HepG2 (cell line): ENCODE results near the gene ACOT8. TPM values are rescaled to one million over a fixed set of nuclear protein-coding genes. Genes with fewer than 3 reads are reported as not detected.

Source experiments
- CHD2 ChIP-seq: IDR thresholded peaks from 2 replicates; pipeline ENCODE4 v1.6.1; 2011; ENCODE audit warnings: low read depth, low read length, improper control_type of control experiment
- E2F1 ChIP-seq: sonication (generic); formaldehyde crosslinking; IDR thresholded peaks from 2 replicates; pipeline ENCODE4 v1.5.0; 2020; ENCODE audit warnings: missing genetic modification reagents
- FOSL1 ChIP-seq: sonication (generic); formaldehyde crosslinking; IDR thresholded peaks from 2 replicates; pipeline ENCODE4 v1.9.0; 2021; ENCODE audit warnings: missing genetic modification reagents, borderline replicate concordance
- GABPB1 ChIP-seq: IDR thresholded peaks from 2 replicates; pipeline ENCODE4 v1.6.1; 2016; ENCODE audit warnings: mild to moderate bottlenecking, missing genetic modification reagents, moderate library complexity, missing compliant biosample characterization
- JDP2 ChIP-seq: sonication (generic); formaldehyde crosslinking; IDR thresholded peaks from 2 replicates; pipeline ENCODE4 v1.8.1; 2022; ENCODE audit warnings: missing genetic modification reagents, borderline replicate concordance
- JUND ChIP-seq: sonication (generic); formaldehyde crosslinking; IDR thresholded peaks from 2 replicates; pipeline ENCODE4 v1.8.0; 2022; ENCODE audit warnings: mild to moderate bottlenecking, missing genetic modification reagents
- LBX2 ChIP-seq: sonication (generic); formaldehyde crosslinking; IDR thresholded peaks from 2 replicates; pipeline ENCODE4 v1.5.0; 2020; ENCODE audit warnings: missing genetic modification reagents, mild to moderate bottlenecking, borderline replicate concordance
- LRRFIP1 ChIP-seq: sonication (generic); formaldehyde crosslinking; conservative IDR thresholded peaks from 2 replicates; pipeline ENCODE4 v1.4.0; 2020; ENCODE audit warnings: missing genetic modification reagents
- MZF1 ChIP-seq: sonication (generic); formaldehyde crosslinking; IDR thresholded peaks from 2 replicates; pipeline ENCODE4 v1.8.1; 2023; ENCODE audit warnings: mild to moderate bottlenecking, missing genetic modification reagents, borderline replicate concordance
- NBN ChIP-seq: fragments of 450-650 bp; conservative IDR thresholded peaks from 2 replicates; pipeline ENCODE4 v1.6.1; 2017
- NPAS2 ChIP-seq: sonication (generic); formaldehyde crosslinking; IDR thresholded peaks from 2 replicates; pipeline ENCODE4 v1.8.0; 2022; ENCODE audit warnings: mild to moderate bottlenecking, missing genetic modification reagents, borderline replicate concordance
- PLSCR1 ChIP-seq: sonication (generic); formaldehyde crosslinking; IDR thresholded peaks from 2 replicates; pipeline ENCODE4 v1.5.0; 2020; ENCODE audit warnings: missing genetic modification reagents, mild to moderate bottlenecking, borderline replicate concordance
- PPARG ChIP-seq: conservative IDR thresholded peaks from 2 replicates; pipeline ENCODE4 v1.6.1; 2016; ENCODE audit warnings: missing biosample characterization, missing genetic modification reagents
- SP140L ChIP-seq: sonication (generic); formaldehyde crosslinking; IDR thresholded peaks from 2 replicates; pipeline ENCODE4 v1.4.0; 2020; ENCODE audit warnings: missing genetic modification reagents, borderline replicate concordance
- SRSF9 ChIP-seq: fragments of 200-400 bp; formaldehyde crosslinking; IDR thresholded peaks from 2 replicates; pipeline ENCODE4 v1.6.1; 2018; ENCODE audit warnings: borderline replicate concordance, mild to moderate bottlenecking, low read depth, low read length; ENCODE audit not compliant: insufficient read depth, poor library complexity, severe bottlenecking
- XBP1 ChIP-seq: sonication (generic); formaldehyde crosslinking; IDR thresholded peaks from 2 replicates; pipeline ENCODE4 v1.5.0; 2020; ENCODE audit warnings: missing genetic modification reagents
- ZBTB7A ChIP-seq: sonication (generic); formaldehyde crosslinking; IDR thresholded peaks from 2 replicates; pipeline ENCODE4 v1.8.0; 2022; ENCODE audit warnings: mild to moderate bottlenecking, missing genetic modification reagents
- ZNF10 ChIP-seq: sonication (generic); formaldehyde crosslinking; IDR thresholded peaks from 2 replicates; pipeline ENCODE4 v1.4.0; 2020; ENCODE audit warnings: mild to moderate bottlenecking, low read depth, missing genetic modification reagents, borderline replicate concordance
- ZNF282 ChIP-seq: fragments of 450-650 bp; IDR thresholded peaks from 2 replicates; pipeline ENCODE4 v1.6.1; 2018; ENCODE audit not compliant: partially characterized antibody
- ZNF337 ChIP-seq: sonication (generic); formaldehyde crosslinking; IDR thresholded peaks from 2 replicates; pipeline ENCODE4 v1.5.1; 2020; ENCODE audit warnings: missing genetic modification reagents, low read depth, mild to moderate bottlenecking, borderline replicate concordance
- ZNF367 ChIP-seq: sonication (generic); formaldehyde crosslinking; IDR thresholded peaks from 2 replicates; pipeline ENCODE4 v1.4.0; 2020; ENCODE audit warnings: missing genetic modification reagents, borderline replicate concordance
- ZNF644 ChIP-seq: IDR thresholded peaks from 2 replicates; pipeline ENCODE4 v1.6.1; 2016; ENCODE audit warnings: low read depth
- ZNF678 ChIP-seq: sonication (generic); formaldehyde crosslinking; IDR thresholded peaks from 2 replicates; pipeline ENCODE4 v1.4.0; 2020; ENCODE audit warnings: mild to moderate bottlenecking, missing genetic modification reagents
- ZNF766 ChIP-seq: sonication (generic); formaldehyde crosslinking; IDR thresholded peaks from 2 replicates; pipeline ENCODE4 v1.5.0; 2020; ENCODE audit warnings: missing genetic modification reagents, borderline replicate concordance
- polyA plus RNA-seq, 8 experiments: library from polyadenylated mRNA; depleted of rRNA in 3 of 8; stranded (reverse) in 7 of 8; unstranded in 1 of 8; fragments of >200 nt; fragmentation: Illumina TruSeq in 4 of 8; extraction: Trizol in 4 of 8; gene quantifications; 2 replicates each; pipeline versions ENCODE4 v1.2.1 to v1.2.3, GENCODE V29; 2011 to 2016; ENCODE audit warnings: low read depth in 4 of 8, missing spikeins in 1 of 8, mixed read lengths in 1 of 8; ENCODE audit not compliant: insufficient read depth in 1 of 8
- total RNA-seq, 5 experiments: library from RNA; depleted of rRNA; stranded (reverse); fragments of >200 nt; fragmentation: Illumina TruSeq; extraction: Trizol; gene quantifications; 2 replicates each; pipeline ENCODE4 v1.2.3, GENCODE V29; 2016; ENCODE audit warnings: low read depth in 1 of 5

The ACOT8 gene
- total and polyA plus RNA-seq, 2 of the 13 experiments (the other 11 are each of a cell fraction or from before 2014, with no cell fraction given), result 31.4 to 45.5 TPM

- peak; percentile 99 for TF ChIP-seq GABPB1
- 0 out of 2 replicates have a peak, but pooled peaks have one; percentile 7 for TF ChIP-seq NPAS2
- peak; percentile 90; the same call in 1 of the 2 replicates for TF ChIP-seq LBX2
- peak; percentile 84 for TF ChIP-seq CHD2
- no peak for TF ChIP-seq JDP2 (CRISPR knock-in tag)
- no peak; the same call in 1 of the 2 replicates for TF ChIP-seq FOSL1 (CRISPR knock-in tag)
- TF ChIP-seq ZNF644 (CRISPR knock-in tag), result no peak
- no peak for TF ChIP-seq SRSF9
- no peak for TF ChIP-seq PLSCR1 (CRISPR knock-in tag)
- TF ChIP-seq ZNF367 (CRISPR knock-in tag), result 0 out of 2 replicates have a peak, but pooled peaks have one; percentile 22
- no peak for TF ChIP-seq ZNF10 (CRISPR knock-in tag)
- TF ChIP-seq SP140L, result no peak; the same call in none of the 2 replicates
- TF ChIP-seq JUND (CRISPR knock-in tag), result no peak; the same call in 1 of the 2 replicates
- no peak for TF ChIP-seq NBN
- TF ChIP-seq PPARG, result peak; percentile 58
- TF ChIP-seq ZNF337 (CRISPR knock-in tag), result no peak; the same call in 1 of the 2 replicates
- TF ChIP-seq XBP1 (CRISPR knock-in tag), result 0 out of 2 replicates have a peak, but pooled peaks have one; percentile 65
- no peak for TF ChIP-seq ZBTB7A (CRISPR knock-in tag)
- TF ChIP-seq E2F1 (CRISPR knock-in tag), result 0 out of 2 replicates have a peak, but pooled peaks have one; percentile 8
- TF ChIP-seq MZF1, result no peak
- TF ChIP-seq ZNF282, result no peak
- TF ChIP-seq ZNF678 (CRISPR knock-in tag), result peak; percentile 62; the same call in 1 of the 2 replicates
- TF ChIP-seq ZNF766 (CRISPR knock-in tag), result peak; percentile 52
- TF ChIP-seq LRRFIP1, result no peak; the same call in 1 of the 2 replicates
Observed at GRCh38 chr20:45857114-45857881, at the start of gene ACOT8, which contains the start of gene ZSWIM3 (continued).
